Fibroblast of gingiva (primary cell): ENCODE measurements around the gene NFIA.

ENCODE experiments used
- DNase-seq: peaks from one replicate; pipeline ENCODE4 v3.0.0-alpha.2; 2011; ENCODE audit warnings: low read depth

Gene NFIA

DNA sequence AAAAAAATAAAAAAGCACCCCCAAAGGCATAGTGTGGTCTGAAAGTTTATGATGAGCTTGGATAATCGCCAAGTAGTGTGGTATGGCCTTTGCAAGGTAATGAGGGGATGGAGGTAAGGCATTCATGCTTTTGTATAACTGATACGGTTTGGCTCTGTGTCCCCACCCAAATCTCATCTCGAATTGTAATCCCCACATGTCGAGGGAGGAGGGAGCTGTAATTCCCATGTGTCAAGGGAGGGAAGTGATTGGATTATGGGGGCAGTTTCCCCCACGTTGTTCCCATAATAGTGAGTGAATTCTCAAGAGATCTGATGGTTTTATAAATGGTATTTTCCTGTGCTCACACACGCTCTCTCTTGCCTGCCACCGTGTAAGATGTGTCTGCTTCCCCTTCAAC is 215.5 kb downstream of the NFIA start:
- DNase-seq: no peak

DNA sequence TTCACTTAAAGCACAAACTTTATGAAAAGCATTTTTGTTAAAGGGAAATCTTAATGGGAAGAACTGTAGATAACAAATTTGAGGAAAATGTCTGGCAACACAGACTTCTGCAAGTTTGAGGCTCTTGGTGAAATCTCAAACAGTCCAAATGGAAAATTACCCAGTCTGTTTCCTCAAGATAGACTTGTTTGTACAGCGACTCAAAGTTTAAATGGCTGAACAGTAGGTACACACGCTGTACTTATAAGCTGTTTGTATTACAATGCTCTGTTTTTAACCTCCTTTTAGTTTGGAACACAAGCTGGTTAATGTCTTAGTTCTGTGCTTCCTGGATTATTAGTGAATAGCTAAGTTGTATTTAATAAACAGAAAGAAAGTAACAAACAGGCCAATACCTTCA is 217.1 kb downstream of the NFIA start:
- DNase-seq: no peak

DNA sequence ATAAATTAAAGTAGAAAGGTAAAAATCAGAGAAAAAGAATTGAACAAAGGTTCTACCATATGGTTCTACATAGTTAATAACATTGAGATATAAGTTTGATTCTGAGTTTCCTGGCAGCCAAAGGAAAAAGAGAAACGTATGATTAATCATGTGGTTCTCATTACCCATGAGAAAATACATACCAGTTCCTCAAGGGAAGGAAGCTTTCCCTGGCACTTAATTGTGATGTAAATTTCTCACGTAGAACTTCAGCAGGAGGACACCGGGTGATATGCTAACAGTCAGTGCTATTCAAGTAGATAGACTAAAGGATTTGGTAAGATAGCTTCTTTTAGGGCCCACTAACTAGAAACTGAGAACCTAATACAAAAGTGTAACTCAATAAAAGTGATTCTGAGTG is 218.5 kb downstream of the NFIA start:
- no peak for DNase-seq

DNA sequence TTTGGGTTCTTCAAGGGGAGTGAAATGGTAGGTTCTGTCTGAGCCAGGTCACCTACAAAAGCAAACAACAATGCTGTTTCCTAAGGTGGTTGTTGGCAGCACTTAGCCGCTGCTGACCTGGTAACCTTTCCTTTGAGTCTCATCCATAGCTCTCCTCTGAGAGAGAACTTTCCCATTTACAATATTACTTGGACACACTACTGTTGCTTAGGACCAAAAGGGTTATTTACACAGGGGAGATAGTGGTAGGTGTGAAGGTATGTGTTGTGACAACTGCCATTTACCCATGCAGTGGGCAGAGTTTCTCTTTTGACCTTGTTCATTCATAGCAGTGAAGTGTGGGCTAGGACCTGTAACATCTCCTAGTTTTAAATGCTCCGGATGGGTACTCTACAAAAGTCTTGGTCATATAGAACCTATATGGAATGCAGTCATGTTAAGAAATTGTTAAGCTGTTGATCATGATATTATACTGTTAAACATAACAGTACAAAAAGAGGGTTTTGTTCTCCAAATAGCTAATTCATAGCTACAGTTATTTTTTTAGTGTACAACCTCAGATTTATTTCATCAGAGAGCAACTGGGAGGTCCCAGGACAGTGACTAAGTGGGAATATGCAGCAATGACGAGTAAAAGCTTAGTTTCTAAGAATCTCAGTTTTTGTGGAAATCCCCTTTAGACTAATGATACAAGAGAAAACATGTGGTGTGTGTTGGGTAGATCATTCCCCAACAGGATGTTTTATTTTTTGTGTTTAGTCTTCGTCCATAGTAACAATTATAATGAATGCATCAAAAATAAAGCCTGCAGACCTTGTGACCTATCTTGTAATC is 219.7 kb downstream of the NFIA start:
- peak; percentile 90 for DNase-seq

DNA sequence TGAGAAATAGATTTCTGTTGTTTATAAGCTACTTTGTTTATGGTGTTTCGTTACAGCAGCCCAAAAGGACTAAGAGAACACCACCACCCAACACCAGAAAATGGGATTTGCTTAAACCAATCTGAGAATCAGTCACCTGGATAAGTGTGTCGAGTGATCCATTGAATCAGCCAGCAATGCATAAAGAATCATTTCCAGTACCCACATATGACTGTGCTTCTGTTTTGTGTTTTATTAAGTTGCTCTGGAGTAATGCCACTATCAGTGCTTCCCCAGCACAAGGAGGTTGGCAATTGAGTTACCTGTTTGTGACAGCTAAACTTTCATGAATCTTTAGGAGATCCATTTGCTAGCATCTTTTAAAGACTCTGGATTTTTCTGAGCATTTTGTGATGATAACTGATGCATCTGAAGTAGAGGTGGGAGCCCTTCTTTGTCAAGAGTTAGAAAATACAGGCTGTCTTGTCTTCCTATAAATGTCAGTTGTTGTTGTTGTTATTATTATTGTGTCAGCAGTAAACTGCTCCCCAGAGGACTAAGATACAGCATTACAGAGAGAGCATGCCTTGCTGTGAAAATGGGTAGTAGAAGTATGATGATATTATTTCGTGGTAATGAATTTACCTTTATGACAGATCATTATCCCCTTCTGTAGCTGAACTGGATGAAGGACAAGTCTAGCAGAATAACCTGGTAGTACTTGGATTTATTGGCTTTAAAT is 225.2 kb downstream of the NFIA start:
- DNase-seq: no peak

DNA sequence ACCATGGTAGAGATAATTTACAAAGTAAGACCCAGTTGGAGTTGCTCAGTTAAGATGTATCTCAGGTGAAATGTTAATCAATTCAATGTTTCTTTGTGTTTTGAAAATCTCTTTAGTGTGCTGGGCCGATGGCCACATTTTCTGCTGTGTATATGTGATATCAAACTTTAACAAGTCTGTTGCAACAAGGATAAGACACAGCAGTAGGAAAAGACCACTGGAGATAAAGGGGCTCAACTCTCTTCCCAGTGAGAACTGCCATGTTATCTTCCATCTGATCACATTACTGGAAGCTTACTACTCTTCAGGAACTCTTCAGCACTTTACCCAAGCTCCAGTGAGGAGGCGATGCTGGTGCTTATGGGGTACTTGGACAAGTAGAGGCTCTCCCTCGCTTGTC is 227.7 kb downstream of the NFIA start:
- DNase-seq: no peak

DNA sequence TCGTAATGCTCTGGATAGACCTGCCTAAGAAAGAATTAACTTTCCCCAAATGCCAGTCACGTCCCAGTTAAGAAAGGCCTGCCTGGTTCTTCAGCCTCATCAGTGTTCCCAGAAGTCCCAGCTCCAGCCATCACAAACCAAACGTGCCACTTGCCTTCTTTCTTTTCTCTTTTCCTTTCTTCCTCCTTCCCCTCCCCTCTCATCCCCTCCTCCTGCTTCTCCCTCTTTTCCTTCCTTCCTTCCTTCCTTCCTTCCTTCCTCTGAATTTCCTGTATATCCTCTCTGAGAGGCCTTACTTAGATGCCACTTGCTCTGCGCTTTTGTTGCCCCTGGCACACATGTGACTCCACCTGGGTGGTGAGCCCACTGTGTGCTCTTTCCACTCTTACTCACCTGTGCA is 228.2 kb downstream of the NFIA start:
- DNase-seq: no peak

DNA sequence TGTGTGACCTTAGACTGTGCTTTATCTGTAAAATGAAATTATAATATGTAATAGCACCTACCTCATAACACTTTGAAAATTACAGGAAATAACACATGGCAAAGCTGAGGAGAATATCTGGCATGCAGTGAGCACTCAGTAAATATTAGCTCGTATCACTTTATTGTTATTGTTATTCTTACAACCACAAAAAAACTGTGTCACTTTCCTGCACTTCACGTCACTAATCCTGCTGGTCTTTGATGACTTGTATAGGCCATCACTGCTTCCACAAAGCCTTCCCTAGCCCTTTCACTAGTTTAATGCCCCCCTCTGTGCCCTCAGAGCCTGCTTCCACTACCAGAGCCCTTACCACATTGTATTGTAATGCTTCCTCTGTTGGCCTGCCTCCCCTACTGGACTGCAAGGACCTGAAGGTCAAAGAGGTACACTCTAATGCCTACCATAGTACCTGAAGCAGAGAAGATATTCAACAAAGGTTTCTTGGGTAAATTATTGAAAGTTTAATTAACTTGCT is 231.6 kb downstream of the NFIA start:
- DNase-seq: no peak

DNA sequence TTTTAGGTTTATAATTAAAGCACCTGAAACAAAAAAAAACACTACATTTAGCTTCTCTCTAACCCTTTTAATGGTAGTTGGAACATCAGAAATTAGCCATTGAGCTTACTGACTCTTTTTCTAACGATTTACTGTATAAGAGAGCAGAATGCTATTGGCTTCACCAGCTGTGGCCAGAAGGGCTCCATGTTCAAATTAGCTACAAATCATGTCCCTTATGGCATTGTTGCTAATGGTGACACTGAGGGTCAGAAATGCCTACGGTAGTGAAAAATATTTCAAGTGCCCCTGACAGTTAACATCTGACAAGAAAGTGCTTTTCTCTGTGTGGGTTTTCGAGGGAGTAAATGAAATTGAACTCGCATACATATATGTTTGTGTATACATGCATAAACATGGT is 232.7 kb downstream of the NFIA start:
- DNase-seq: no peak

DNA sequence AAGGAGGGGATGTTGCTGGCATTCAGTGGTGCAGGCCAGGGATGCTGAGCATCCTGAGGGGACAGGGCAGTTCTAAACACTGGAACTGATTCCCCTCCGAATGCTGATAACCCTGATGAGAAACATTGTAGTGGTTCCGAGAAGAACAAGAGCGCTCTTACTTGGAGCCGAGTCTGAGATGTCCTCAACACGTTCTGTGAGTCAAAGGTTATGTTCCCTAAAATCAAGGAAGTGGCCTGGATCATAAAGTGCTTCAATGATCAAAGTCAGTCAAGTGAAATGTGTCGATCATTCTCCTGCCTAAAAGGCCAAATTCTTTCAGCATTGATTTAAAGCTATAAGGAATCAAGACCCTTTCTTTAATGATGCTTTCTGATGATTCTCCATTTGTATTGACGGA is 234.1 kb downstream of the NFIA start:
- DNase-seq: no peak

DNA sequence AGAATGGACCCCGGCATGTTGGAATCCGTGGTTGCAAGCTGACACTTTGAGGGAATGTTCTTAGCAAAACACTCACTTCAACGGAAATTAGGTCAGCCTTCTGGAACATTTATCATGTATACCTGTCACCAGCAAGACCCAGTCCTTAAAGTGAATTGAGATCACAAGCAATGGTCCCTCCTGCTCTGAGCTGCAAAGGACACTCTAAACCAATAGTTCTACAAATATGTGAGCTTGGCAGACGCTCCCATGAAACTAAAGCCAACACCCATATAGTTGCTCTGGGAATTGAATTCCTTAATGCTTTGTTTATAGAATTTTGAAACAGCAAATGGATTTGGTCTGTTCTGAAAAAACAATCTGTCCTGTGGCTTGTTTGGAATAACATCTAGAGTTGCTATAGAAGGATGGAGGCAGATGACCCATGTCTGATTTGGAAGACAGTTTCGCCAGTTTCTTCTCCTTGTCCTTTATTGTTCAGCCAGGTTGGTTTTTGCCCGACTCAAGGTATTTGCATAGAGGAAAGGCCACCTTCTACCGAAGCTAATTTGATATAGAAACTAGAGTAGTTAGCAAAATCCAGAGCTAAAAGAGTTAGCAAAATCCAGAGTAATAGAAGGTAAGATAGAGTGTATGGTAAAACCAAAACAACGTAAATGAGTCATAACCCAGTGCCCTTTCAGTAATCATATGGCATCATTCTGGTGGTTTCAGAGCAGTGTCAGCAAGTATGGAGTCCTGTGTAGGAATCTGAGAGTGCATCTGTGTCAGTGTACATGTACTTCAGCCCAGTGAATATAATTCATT is 236.2 kb downstream of the NFIA start:
- peak; percentile 93 for DNase-seq

DNA sequence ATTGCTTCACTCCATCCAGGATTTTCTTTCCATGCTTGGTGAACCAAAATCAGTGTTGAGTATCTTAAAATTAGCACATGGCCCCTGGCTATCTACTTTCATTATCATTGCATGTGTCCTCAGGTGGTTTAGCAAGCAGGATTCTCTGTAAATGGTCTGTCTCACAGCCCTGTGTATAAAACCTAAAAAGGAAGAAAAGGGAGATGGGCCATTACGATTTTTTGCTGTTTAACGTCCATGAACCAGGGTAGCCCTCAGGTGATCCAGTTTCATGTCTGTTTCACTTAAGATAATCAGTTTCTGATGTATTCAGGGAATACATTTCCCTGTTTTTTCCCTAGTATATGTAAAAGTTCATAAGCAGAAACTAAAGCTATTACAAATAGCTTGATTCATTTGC is 238.2 kb downstream of the NFIA start:
- DNase-seq: no peak

DNA sequence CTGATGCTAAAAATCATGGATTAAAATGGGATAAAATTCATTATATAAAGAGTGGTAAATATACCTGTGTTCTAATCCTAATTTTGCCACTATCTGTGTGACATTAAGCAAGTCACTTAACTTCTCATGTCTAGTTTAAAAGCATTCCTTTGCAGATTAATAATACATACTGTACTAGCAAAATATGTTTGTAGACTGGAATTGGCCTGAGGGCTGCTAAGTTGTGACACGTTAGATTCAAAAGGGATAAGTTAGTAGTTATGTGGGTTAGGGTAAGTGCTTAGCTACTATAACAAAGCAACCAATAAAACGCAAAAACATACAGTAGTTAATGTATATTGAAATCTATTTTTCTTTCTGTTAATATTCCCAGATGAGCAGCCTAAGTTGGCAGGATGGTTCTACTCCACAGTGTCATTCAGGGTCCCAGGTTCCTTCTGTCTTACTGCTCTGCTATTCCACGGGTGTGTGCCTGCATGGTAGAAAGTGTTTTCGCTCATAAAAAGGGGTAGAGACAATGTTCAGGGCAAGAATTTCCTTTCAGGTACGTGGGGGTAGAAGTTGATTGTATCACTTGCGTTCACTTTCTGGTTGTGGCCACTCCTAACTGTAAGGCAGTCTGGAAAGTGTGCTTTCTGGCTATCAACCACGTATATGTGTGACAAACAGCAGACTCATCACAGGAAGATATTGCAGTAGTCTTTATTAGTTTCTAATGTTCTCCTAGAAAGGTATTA is 239.8 kb downstream of the NFIA start:
- no peak for DNase-seq

DNA sequence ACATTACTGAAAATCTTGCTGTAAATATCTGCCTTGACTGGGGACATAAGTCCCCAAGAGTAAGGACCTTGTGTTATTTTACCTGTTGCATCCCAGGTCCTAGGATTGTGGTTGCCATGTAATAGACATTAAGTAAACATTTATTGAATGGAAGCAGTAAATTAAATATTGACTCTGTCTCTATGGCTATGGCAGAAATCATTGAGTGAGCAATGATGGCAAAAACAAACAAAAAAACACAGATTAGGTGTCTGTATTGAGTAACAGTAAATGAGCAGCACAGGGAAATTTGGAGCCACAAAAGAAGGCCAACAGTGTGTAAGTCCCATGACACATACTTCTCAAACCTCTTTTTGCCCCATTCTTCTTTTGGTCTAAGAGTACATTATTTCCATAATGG is 240.4 kb downstream of the NFIA start:
- no peak for DNase-seq

DNA sequence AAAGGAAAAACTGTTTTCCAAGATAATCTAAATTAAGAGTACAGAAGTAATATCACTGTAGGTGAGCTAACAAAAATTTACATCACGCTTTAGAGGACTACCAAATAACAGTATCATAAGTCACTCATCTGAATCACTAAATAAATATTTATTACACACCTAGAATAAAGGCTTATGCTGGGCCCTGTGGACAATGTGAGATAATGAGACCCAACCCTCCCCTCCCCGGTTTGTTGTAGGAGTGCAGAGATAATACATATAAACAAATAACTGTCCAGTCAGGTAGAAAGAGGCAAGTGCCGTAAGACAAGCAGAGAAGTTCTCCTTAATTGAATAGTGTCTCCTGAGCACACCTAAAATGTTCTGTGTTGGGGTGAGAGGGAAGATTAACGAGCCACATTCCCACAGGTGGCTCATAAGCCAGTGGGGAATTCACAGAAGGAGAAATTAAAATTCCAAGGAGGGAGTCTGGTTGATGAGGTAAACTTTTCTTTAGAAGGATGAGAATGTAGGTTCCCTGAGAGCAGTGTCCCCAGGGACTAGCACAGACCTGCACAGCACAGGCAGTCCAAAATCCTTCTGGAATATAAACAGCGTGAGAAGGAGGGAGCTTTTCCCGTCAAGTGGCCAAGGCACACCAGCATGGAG is 241.4 kb downstream of the NFIA start:
- DNase-seq: no peak

DNA sequence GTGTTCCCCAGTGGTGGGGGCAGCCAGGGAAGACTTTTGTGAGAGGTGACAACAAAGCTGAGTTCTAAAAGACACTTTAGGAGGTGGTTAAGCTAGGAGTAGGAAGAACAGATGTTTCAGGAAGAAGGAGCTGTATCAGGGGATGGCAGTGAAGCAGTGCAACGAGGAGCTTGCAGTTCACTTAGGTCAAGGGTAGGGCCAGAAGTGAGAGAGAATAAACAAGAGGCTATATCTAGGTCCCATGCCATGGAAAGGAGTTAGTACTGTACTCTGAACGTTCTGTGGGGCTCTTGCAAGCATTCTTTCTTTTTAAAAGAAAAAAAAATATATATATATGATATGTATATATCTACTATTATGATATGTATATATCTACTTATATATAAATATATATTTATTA is 244.4 kb downstream of the NFIA start:
- DNase-seq: no peak

DNA sequence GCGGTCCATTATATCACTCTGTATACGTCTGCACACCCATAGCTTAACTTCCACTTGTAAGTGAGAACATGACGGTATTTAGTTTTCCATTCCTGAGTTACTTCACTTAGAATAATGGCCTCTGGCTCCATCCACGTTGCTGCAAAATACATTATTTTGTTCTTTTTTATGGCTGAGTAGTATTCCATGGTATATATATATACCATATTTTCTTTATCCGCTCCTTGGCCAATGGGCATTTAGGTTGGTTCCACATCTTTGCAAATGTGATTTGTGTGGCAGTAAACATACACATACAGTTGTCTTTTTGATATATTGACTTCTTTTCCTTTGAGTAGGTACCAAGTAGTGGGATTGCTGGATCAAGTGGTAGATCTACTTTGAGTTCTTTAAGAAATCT is 245.1 kb downstream of the NFIA start:
- no peak for DNase-seq

DNA sequence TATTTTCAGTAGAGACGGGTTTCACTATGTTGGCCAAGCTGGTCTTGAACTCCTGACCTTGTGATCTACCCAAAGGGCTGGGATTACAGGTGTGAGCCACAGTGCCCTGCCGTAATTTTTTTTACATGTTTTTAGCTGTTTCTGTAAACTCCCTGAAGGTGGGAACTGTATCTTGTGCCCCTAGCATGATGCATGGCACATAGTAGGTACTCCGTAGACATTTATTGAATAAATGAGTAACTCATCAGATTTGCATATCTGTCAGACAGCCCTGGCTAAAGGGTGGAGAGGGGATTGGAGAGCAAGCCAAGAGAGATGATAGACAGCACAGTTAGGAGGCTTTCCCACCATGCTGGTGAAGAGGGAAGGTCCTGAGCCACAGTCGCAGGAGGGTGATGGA is 247.2 kb downstream of the NFIA start:
- no peak for DNase-seq

DNA sequence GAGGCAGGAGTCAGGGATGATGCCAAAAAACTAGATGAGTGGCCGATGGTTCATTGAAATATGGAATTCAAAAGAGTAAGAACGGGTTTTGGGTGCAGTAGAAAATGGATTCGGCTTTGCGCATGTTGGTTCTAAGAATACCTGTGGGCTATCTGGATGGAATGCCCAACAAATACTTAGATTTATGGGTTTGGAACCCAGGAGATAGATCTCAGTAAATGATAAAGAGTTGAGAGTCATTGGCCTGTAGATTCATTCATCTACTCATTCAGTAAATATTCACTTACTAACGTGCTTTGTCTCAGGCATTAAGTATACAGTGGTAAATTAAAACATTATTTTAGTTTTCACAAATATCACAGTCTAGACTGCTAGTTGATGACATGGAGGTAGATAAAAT is 247.7 kb downstream of the NFIA start:
- no peak for DNase-seq

DNA sequence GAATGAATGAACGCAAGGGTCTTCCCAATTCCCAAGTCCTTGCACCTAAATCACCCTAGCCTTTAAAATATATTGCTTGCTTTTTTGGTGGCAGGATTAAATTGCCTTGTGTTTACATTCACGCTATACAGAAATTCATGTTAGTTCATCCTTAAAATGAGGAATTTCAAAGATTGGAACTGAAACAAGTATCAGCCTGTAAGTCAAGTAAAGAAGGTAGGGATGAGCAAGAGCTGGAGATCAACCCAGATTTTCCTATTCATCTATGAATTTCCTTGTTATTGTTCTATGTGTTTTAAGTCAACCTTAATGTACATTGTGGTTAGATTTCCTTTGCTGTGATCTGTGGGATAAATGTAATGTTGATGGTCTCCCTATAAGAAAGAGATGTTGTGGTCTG is 248.2 kb downstream of the NFIA start:
- DNase-seq: no peak

DNA sequence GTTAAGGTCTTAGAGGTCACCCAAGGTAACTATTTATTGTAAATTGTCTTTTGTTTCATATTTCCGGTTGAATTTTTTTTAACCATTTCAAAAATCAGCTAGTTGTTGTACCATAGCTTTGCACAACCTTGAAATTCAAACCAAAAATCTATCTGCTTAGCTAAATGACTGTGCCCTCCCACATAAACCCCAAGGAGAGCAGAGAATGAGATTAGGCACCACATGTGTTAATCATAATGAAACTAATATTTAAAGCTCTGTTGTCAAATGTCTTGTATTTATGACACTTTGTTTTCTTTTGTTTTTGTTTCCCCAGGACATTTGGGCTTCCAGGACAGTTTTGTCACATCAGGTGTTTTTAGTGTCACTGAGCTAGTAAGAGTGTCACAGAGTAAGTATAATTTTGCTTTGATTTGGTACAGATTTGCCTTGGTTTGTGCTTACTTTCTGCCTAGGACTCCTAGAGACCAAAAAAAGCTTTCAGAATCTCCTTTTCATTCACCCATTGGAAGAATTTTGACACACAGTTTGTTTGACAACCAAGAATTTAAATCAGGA is 249.9 kb downstream of the NFIA start:
- no peak for DNase-seq
